HG03432 (cell line): Measurements from ENCODE around the gene ZBP1.
"Not testable (repeated sequence)": the region's sequence is repeated elsewhere in the genome, so short reads cannot be mapped to it uniquely, and the experiment has no call there.

Experiments used
- ATAC-seq: cut with Tn5 transposase; IDR thresholded peaks from one replicate; pipeline ENCODE4 v1.9.1; 2021; ENCODE audit warnings: mild to moderate bottlenecking, moderate library complexity; ENCODE audit not compliant: unreplicated experiment

ZBP1 gene

GRCh38 chr20:57647933-57648785 is 27.9 kb upstream of the ZBP1 start:
- ATAC-seq: no peak

- no peak for ATAC-seq
Measured at GRCh38 chr20:57647006-57647932, 27.0 kb upstream of the ZBP1 start.

- no peak for ATAC-seq
Measured at GRCh38 chr20:57638895-57639236, 18.6 kb upstream of the ZBP1 start.

- ATAC-seq: no peak
Measured at GRCh38 chr20:57638173-57638894, 18.1 kb upstream of the ZBP1 start.

GRCh38 chr20:57633945-57634491 is 13.8 kb upstream of the ZBP1 start:
- no peak for ATAC-seq

GRCh38 chr20:57632286-57632685 is 12.1 kb upstream of the ZBP1 start:
- ATAC-seq: no peak

GRCh38 chr20:57630061-57630460 is 9.8 kb upstream of the ZBP1 start:
- no peak for ATAC-seq

GRCh38 chr20:57629491-57629901 is 9.3 kb upstream of the ZBP1 start:
- not testable (repeated sequence) for ATAC-seq

- not testable (repeated sequence) for ATAC-seq
Measured at GRCh38 chr20:57628962-57629308, 8.7 kb upstream of the ZBP1 start.

GRCh38 chr20:57628047-57628961 is 8.1 kb upstream of the ZBP1 start:
- ATAC-seq: no peak

- no peak for ATAC-seq
Measured at GRCh38 chr20:57627339-57627738, 7.1 kb upstream of the ZBP1 start.

- ATAC-seq: no peak
Measured at GRCh38 chr20:57625978-57626377, 5.8 kb upstream of the ZBP1 start.

- no peak for ATAC-seq
Measured at GRCh38 chr20:57625181-57625958, 5.1 kb upstream of the ZBP1 start.

- ATAC-seq: no peak
Measured at GRCh38 chr20:57624124-57624523, 3.9 kb upstream of the ZBP1 start.

- ATAC-seq: no peak
Measured at GRCh38 chr20:57622579-57623381, 2.6 kb upstream of the ZBP1 start.

GRCh38 chr20:57622201-57622570 is 2.0 kb upstream of the ZBP1 start:
- no peak for ATAC-seq

- no peak for ATAC-seq
Measured at GRCh38 chr20:57621421-57622200, 1.4 kb upstream of the ZBP1 start.

- no peak for ATAC-seq
Measured at GRCh38 chr20:57620999-57621398, 773 bp upstream of the ZBP1 start.
